AG09319 (cell line): ENCODE measurements around the gene CHD2.

Source experiments
- DNase-seq: peaks from one replicate; pipeline ENCODE4 v3.0.0-alpha.2; 2010; ENCODE audit warnings: low read depth; ENCODE audit errors: extremely low read depth
- TF ChIP-seq, protein P1 (sequence below): IDR thresholded peaks from 2 replicates; pipeline ENCODE4 v1.5.1; 2011; ENCODE audit warnings: low read depth, mild to moderate bottlenecking, inconsistent platforms, low read length, moderate library complexity

Gene CHD2

GRCh38 chr15:92936138-92936537, 36.0 kb downstream of the CHD2 start:
- TF ChIP-seq, protein P1, sequence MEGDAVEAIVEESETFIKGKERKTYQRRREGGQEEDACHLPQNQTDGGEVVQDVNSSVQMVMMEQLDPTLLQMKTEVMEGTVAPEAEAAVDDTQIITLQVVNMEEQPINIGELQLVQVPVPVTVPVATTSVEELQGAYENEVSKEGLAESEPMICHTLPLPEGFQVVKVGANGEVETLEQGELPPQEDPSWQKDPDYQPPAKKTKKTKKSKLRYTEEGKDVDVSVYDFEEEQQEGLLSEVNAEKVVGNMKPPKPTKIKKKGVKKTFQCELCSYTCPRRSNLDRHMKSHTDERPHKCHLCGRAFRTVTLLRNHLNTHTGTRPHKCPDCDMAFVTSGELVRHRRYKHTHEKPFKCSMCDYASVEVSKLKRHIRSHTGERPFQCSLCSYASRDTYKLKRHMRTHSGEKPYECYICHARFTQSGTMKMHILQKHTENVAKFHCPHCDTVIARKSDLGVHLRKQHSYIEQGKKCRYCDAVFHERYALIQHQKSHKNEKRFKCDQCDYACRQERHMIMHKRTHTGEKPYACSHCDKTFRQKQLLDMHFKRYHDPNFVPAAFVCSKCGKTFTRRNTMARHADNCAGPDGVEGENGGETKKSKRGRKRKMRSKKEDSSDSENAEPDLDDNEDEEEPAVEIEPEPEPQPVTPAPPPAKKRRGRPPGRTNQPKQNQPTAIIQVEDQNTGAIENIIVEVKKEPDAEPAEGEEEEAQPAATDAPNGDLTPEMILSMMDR: no peak
- no peak for DNase-seq

GRCh38 chr15:92936693-92937092, 36.6 kb downstream of the CHD2 start:
- TF ChIP-seq, protein P1: no peak
- no peak for DNase-seq

- TF ChIP-seq, protein P1: no peak
- DNase-seq: no peak
Measured at GRCh38 chr15:92937901-92938300, 37.8 kb downstream of the CHD2 start.

DNA sequence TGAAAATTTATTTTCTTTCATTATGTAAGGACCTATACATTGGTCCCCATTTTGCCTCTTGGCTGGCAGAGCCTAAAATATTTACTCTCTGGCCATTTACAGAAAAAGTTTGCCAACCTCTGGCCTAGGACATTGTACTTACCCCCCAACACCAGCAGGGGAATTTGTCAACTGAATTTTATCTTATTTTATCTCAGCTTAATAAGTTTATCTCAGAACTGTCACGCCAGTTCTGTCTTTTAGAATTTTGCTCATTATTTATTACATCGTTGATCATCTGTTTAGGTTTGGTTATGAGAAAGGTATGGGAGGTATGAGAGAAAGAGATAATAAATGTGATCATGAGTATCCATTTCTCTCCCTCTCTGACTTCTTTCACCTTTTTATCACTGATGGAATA, 38.3 kb downstream of the CHD2 start:
- DNase-seq: no peak
- TF ChIP-seq, protein P1: no peak; the same call in 1 of the 2 replicates

DNA sequence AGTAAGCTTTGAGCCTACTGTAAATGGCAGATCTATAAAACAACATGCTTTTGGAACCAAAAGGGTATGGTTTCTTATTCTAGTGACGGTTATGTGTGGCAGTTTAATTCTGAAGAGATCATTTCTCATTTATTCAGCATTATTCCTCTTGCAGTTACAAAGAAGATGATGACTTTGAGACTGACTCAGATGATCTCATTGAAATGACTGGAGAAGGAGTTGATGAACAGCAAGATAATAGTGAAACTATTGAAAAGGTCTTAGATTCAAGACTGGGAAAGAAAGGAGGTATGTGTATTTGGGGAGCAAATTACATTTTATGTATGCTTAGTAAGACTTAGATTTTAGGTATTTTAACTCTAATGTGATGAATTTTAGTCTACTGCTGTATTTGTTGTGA, 41.5 kb downstream of the CHD2 start:
- DNase-seq: no peak
- TF ChIP-seq, protein P1: no peak

DNA sequence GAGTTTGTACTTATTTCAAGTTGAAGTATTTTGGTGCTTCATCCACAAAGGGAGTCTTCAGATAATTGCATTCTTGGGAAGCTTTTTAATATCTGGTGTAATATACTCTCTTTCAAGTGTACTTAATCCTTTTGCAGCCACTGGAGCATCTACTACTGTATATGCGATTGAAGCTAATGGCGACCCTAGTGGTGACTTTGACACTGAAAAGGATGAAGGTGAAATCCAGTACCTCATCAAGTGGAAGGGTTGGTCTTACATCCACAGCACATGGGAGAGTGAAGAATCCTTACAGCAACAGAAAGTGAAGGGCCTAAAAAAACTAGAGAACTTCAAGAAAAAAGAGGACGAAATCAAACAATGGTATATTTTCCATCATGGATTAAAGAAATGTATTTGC, 42.6 kb downstream of the CHD2 start:
- TF ChIP-seq, protein P1: no peak
- no peak for DNase-seq

DNA sequence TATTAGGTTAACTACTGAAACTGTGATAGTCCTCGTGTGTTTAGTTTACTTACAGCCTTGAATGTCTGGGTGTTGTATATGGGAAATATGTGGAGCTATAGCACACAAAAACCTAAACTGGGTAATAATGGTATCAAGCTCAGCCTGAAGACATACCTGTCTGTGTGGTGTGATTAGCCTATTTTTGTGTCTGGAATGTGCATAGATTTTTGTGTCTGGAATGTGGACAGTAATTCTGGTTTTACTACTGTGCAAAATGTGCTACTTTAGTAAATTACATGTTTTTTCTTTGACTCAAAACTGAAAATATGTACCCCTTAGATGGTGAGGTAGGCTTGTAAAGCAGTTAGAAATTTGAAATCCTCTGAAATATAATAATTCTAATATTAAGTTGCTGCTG, 43.5 kb downstream of the CHD2 start:
- TF ChIP-seq, protein P1: no peak
- no peak for DNase-seq
